Measurements from ENCODE around the gene SSTR3. TPM values are rescaled to one million over a fixed set of nuclear protein-coding genes. Genes with fewer than 3 reads are reported as not detected.
"Not testable (repeated sequence)": the region's sequence is repeated elsewhere in the genome, so short reads cannot be mapped to it uniquely, and the experiment has no call there.

The SSTR3 gene
- total RNA-seq, 4 donors from 2014 or later = 0.16 to 0.41 TPM; not detected in 2

DNA sequence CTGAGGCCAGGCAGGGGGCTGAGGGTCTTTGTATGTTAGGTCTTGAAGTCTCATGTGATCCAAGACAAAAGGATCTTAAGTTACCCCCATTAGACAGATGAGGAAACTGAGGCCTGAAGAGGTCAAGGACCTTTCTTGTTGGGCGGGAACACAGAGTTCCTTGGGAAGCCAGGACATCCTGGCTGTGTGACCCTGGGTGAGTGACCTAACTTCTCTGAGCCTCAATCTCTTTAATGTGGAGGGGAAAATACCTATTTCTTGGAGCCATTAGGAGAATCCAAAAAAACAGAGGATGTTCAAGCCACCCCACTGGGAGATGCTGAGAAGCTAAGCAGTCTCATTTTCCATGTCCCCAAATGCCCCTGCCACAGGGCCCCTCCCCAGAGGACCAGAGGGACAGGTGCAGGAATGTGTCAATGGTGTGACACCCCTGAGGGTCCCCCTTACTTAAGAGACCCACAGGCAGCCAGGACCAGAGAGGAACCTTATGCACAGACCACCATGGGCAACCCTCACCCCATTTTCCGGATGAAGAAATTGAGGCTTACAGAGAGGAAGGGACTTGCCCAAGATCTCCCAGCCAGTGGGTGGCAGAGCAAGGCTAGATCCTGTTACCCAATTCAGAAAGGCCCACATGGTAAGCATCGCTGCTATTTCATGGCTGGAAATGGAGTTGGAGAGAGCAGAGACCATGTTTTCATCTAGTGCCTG, 23.8 kb upstream of the SSTR3 start:
- Histone ChIP-seq H3K27ac (no peak overlapping the region), H3K4me3 (no peak overlapping the region), H3K36me3 (no peaks in the 10 kb centered on the region), H3K27me3 (no peaks in the 10 kb centered on the region), H3K4me1 (no peaks in the 10 kb centered on the region), H3K9me3 (no peaks in the 10 kb centered on the region)
- in situ Hi-C loops (cut with MboI; ENCODE audit: low pct_ligation_motif_present in 1 of 4, low pct_unique_long_range_greater_than_20kb in 1 of 4, low sequenced_read_pairs in 3 of 4) = no loop called here
- no peak for TF ChIP-seq POLR2A (IDR thresholded peaks at IDR 0.05)
- no peak for TF ChIP-seq EP300 (IDR thresholded peaks at IDR 0.05; ENCODE audit: low read depth)
- TF ChIP-seq CTCF (IDR thresholded peaks at IDR 0.05) = no peak
- no peak for TF ChIP-seq POLR2AphosphoS5 (IDR thresholded peaks at IDR 0.05)
- intact Hi-C loops (cut with DNase I; ENCODE audit: low total_unique reads) = no loop called here
- 87% methylated on average over 3 of the region's 3 CpGs; no CpG with 5 or more reads in 1 of the 2 donors for WGBS, 2 donors (ENCODE audit: low coverage in 1 of 2)
- peak; percentile 3 for DNase-seq

DNA sequence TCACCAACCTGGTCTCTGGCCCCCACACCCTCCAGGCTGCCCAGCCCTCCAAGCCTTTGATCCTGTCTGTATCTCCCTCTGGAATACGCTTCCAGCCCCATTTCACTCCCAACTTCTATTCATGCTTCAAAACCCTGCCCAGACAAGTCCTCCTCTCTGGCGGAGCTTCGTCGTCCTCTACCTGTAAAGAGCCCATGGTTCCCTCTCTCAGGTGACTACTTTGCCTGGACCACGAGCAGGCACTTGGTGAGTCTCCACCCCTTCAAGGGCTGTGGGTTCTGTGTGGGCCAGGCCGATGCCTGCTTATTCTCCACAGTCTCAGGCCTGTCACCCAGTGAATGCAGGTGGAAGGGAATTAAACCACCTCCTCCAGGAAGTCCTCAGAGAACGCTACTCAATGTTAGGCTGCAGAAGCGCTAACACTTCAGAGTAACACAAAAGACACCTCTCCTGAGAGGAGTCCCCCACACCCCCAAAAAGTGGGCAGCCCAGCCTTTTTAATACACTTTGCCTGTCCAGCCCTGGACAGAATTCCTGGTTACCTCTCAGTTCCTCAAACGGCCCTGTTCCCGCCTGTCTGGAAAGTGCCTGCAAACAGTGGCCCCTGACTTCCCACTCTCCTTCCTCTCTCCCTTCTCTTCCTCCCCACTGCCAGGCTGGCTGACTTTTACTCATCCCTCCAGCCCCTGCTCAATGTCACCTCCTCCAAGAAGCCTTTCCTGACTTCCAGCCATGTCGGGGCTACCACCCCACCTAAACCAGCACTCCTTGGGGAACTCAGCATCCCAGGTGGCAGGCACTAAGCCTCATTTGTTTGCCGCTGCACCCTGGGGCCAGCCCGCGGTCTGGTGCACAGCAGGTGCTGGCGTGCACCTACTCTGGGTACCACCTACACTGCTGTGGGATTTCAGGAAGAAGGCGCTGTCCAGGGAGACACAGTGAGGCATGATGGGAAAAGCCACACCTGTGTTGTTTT, 22.7 kb upstream of the SSTR3 start:
- H3K9me3 ChIP-seq = no peaks in the 10 kb centered on the region
- H3K36me3 ChIP-seq = no peaks in the 10 kb centered on the region
- no peaks in the 10 kb centered on the region for H3K27me3 ChIP-seq
- WGBS, 2 donors (ENCODE audit: low coverage in 1 of 2) = 80 to 83% methylated on average over 1 to 16 of the region's 16 CpGs
- intact Hi-C loops (cut with DNase I; ENCODE audit: low total_unique reads) (no loop called here), in situ Hi-C loops (cut with MboI; ENCODE audit: low pct_ligation_motif_present in 1 of 4, low pct_unique_long_range_greater_than_20kb in 1 of 4, low sequenced_read_pairs in 3 of 4) (no loop called here)
- H3K27ac ChIP-seq = peak overlapping the region in 1 of 4 donors; percentile 21
- TF ChIP-seq POLR2AphosphoS5 (IDR thresholded peaks at IDR 0.05) (no peak), EP300 (IDR thresholded peaks at IDR 0.05; ENCODE audit: low read depth) (no peak), POLR2A (IDR thresholded peaks at IDR 0.05) (no peak), CTCF (IDR thresholded peaks at IDR 0.05) (no peak)
- no peak overlapping the region for H3K4me3 ChIP-seq
- peak; percentile 10 for DNase-seq
- no peaks in the 10 kb centered on the region for H3K4me1 ChIP-seq

DNA sequence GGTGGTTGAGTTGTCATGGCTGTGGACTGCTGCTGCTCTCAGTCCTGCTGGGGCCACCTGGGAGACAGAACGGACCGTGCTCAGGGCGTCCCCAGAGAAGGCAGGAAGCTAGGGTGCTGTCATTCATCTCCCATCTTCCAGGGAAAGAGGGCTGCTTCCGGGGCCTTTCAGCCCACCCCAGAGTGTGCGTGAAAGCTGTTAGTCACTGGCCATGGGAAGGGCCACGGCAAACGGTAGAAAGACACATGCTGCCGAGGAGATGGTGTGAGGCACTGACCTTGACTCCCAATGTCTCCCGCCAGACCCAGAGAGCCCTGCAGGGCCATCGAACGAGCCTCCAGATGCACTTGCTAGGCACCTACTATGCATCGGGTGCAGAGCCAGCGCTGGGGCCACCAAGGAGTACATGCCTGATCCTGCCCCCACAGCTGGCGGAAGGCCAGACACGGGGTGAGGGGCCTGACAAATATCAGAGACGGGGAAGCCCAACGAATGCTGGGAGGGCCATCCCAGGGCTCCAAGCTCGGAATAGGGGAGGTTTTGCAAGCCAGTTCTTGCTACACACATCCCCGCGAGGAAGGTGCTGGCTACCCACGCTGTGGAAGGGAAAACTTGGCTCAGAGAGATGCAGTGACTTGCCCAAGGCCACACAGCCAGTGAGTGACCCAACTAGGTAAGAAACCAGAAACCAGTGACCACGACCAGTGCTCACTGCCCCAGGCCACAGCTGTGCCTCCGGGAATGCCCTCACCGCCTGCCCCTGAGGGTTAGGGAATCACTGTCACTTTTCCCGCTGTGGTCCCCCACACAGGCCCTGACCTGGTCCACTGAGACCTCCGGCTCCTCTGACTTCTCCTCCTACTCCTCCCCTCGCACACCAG, 21.7 kb upstream of the SSTR3 start:
- Histone ChIP-seq H3K4me1 (peaks cover 0 to 9% (median 7%) of the 10 kb centered on the region in 4 donors), H3K4me3 (no peak overlapping the region), H3K27ac (no peak overlapping the region), H3K36me3 (no peaks in the 10 kb centered on the region), H3K9me3 (no peaks in the 10 kb centered on the region), H3K27me3 (no peaks in the 10 kb centered on the region)
- in situ Hi-C loops (cut with MboI; ENCODE audit: low pct_ligation_motif_present in 1 of 4, low pct_unique_long_range_greater_than_20kb in 1 of 4, low sequenced_read_pairs in 3 of 4) (no loop called here), intact Hi-C loops (cut with DNase I; ENCODE audit: low total_unique reads) (no loop called here)
- WGBS, 2 donors (ENCODE audit: low coverage in 1 of 2) = 69 to 93% methylated on average over 2 to 25 of the region's 27 CpGs
- peak; percentile 6 for DNase-seq
- no peak for TF ChIP-seq POLR2AphosphoS5 (IDR thresholded peaks at IDR 0.05)
- TF ChIP-seq EP300 (IDR thresholded peaks at IDR 0.05; ENCODE audit: low read depth) = no peak
- TF ChIP-seq POLR2A (IDR thresholded peaks at IDR 0.05) = no peak
- no peak for TF ChIP-seq CTCF (IDR thresholded peaks at IDR 0.05)

DNA sequence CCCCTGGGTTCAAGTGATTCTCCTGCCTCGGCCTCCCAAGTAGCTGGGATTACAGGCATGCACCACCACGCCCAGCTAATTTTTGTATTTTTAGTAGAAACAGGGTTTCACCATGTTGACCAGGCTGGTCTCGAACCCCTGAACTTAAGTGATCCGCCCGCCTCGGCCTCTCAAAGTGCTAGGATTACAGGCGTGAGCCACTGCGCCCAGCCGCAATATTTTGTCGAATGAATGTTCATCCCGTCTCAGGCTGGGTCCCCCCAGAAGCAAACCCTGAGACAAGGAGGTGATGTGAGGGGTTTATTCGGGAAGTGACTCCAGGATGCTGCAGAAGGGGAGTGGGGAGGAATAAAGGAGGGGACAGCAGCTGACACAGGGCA, 21.1 kb upstream of the SSTR3 start:
- H3K27ac ChIP-seq; H3K4me3 ChIP-seq; H3K36me3 ChIP-seq; in situ Hi-C loops (cut with MboI; ENCODE audit: low pct_ligation_motif_present in 1 of 4, low pct_unique_long_range_greater_than_20kb in 1 of 4, low sequenced_read_pairs in 3 of 4); intact Hi-C loops (cut with DNase I; ENCODE audit: low total_unique reads); H3K9me3 ChIP-seq; H3K27me3 ChIP-seq: not testable (repeated sequence)
- peak; percentile 2 for DNase-seq
- H3K4me1 ChIP-seq = peaks cover 0 to 15% (median 7%) of the 10 kb centered on the region in 4 donors
- 85 to 93% methylated on average over 8 to 12 of the region's 12 CpGs for WGBS, 2 donors (ENCODE audit: low coverage in 1 of 2)

Measured in transverse colon (tissue), 4 donors.